ENCODE measurements around the gene MPL. TPM values are rescaled to one million over a fixed set of nuclear protein-coding genes. Genes with fewer than 3 reads are reported as not detected.

MPL gene
- total RNA-seq, 1 experiment from 2014 or later, result not detected

DNA sequence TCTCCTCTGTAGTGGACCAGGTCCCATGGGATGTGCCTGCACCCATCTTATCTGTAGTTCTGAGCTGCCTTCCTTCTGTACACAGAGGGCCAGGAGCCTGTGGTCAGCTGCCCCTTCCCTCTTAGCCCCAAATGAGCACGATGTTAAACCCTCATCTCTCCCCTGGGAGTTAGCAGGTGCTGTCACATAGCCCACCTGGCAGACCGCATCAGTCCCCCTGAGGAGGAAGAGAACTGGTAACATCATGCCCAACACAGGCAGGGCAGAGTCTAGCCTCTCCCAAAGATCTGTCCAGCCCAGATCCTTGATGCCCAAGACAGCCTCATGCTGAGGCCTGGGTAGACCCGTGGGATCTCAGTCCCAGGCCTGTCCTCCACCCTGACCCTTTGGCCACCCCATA lies 32.2 kb upstream of the MPL start:
- Histone ChIP-seq H2AFZ (ENCODE audit: low read depth, low read length, poor library complexity, severe bottlenecking) (no peak overlapping the region), H3K9me3 (ENCODE audit: control insufficient read depth in 1 of 2, insufficient read depth in 1 of 2, low read depth in 1 of 2, low read length in 2 of 2) (no peaks in the 10 kb centered on the region), H4K20me1 (ENCODE audit: insufficient read depth) (no peaks in the 10 kb centered on the region), H3K27me3 (ENCODE audit: insufficient read depth, low read length) (no peaks in the 10 kb centered on the region), H3K9me2 (ENCODE audit: insufficient read depth) (no peaks in the 10 kb centered on the region), H3K36me3 (ENCODE audit: control insufficient read depth in 1 of 2, insufficient read depth in 2 of 2, low read length in 2 of 2) (no peaks in the 10 kb centered on the region), H3K79me2 (ENCODE audit: insufficient read depth, low read length) (no peaks in the 10 kb centered on the region), H3K4me3 (replicated peaks in 1 of 2; ENCODE audit: low read depth in 1 of 2, low read length in 2 of 2) (no peak overlapping the region), H3K4me1 (ENCODE audit: control insufficient read depth in 1 of 2, insufficient read depth in 2 of 2, low read length in 2 of 2) (peaks cover 0 to 7% of the 10 kb centered on the region in 2 experiments; a peak in 1 of 4 replicates), H3K4me2 (ENCODE audit: low read length) (no peak overlapping the region), H3K27ac (ENCODE audit: low read depth, low read length) (no peak overlapping the region), H3K9ac (ENCODE audit: low read length) (no peak overlapping the region)
- TF ChIP-seq, protein P1, sequence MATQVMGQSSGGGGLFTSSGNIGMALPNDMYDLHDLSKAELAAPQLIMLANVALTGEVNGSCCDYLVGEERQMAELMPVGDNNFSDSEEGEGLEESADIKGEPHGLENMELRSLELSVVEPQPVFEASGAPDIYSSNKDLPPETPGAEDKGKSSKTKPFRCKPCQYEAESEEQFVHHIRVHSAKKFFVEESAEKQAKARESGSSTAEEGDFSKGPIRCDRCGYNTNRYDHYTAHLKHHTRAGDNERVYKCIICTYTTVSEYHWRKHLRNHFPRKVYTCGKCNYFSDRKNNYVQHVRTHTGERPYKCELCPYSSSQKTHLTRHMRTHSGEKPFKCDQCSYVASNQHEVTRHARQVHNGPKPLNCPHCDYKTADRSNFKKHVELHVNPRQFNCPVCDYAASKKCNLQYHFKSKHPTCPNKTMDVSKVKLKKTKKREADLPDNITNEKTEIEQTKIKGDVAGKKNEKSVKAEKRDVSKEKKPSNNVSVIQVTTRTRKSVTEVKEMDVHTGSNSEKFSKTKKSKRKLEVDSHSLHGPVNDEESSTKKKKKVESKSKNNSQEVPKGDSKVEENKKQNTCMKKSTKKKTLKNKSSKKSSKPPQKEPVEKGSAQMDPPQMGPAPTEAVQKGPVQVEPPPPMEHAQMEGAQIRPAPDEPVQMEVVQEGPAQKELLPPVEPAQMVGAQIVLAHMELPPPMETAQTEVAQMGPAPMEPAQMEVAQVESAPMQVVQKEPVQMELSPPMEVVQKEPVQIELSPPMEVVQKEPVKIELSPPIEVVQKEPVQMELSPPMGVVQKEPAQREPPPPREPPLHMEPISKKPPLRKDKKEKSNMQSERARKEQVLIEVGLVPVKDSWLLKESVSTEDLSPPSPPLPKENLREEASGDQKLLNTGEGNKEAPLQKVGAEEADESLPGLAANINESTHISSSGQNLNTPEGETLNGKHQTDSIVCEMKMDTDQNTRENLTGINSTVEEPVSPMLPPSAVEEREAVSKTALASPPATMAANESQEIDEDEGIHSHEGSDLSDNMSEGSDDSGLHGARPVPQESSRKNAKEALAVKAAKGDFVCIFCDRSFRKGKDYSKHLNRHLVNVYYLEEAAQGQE (IDR thresholded peaks at IDR 0.05; ENCODE audit: low read depth), result no peak
- TF ChIP-seq FOSL1 (IDR thresholded peaks at IDR 0.05; ENCODE audit: low read depth) (no peak), ZBTB33 (IDR thresholded peaks at IDR 0.05; ENCODE audit: extremely low read depth, insufficient replicate concordance, low read length) (no peak), ELF1 (IDR thresholded peaks at IDR 0.05; ENCODE audit: borderline replicate concordance, low read depth) (no peak), EZH2 (IDR thresholded peaks at IDR 0.05) (no peak), ZFX (IDR thresholded peaks at IDR 0.05) (no peak), SIN3A (IDR thresholded peaks at IDR 0.05; ENCODE audit: low read depth) (no peak), RAD21 (IDR thresholded peaks at IDR 0.05; ENCODE audit: low read depth) (no peak), TCF7L2 (IDR thresholded peaks at IDR 0.05; ENCODE audit: borderline replicate concordance, extremely low read depth, insufficient read depth, insufficient read length) (no peak), CBX3 (IDR thresholded peaks at IDR 0.05; ENCODE audit: low read depth) (no peak), EGR1 (IDR thresholded peaks at IDR 0.05; ENCODE audit: low read depth) (no peak), POLR2A (IDR thresholded peaks at IDR 0.05; ENCODE audit: borderline replicate concordance, extremely low read depth, insufficient read depth, insufficient read length) (no peak), SP1 (IDR thresholded peaks at IDR 0.05; ENCODE audit: low read depth) (no peak), CEBPB (IDR thresholded peaks at IDR 0.05; ENCODE audit: low read depth) (no peak)
- TF ChIP-seq, protein P2, sequence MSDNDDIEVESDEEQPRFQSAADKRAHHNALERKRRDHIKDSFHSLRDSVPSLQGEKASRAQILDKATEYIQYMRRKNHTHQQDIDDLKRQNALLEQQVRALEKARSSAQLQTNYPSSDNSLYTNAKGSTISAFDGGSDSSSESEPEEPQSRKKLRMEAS (IDR thresholded peaks at IDR 0.05), result no peak
- DNase-seq (ENCODE audit: low read depth, low spot score) (no peak), ATAC-seq (no peak)
- no TSS peak for BruUV-seq (replicated peaks)
- CTCF ChIA-PET, result no interaction called here
- RAD21 ChIA-PET (ENCODE audit: low non-redundant PET in 1 of 2, low total read pairs in 2 of 2, uncharacterized antibody in 2 of 2, unreplicated experiment in 2 of 2), result no interaction called here
- POLR2A ChIA-PET, result no interaction called here
- intact Hi-C loops (cut with micrococcal nuclease), result no loop called here
